Measurements from ENCODE around the gene TXNRD1. TPM values are rescaled to one million over a fixed set of nuclear protein-coding genes. Genes with fewer than 3 reads are reported as not detected.

The TXNRD1 gene
- total and polyA plus RNA-seq, 2 of the 8 experiments (the other 6 are each of a cell fraction or from before 2014, with no cell fraction given): 56.8 to 127 TPM

- Histone ChIP-seq H3K79me2 (ENCODE audit: control insufficient read depth in 1 of 2, insufficient read depth in 2 of 2, low read length in 2 of 2) (no peaks in the 10 kb centered on the region), H2BK120ac (replicated peaks; ENCODE audit: low read depth, low read length) (no peak overlapping the region), H2AFZ (ENCODE audit: low read length) (no peak overlapping the region), H3K18ac (ENCODE audit: extremely low read depth, low read length) (no peak overlapping the region), H3K4ac (replicated peaks; ENCODE audit: insufficient read length, low read depth, low read length) (no peak overlapping the region), H3K4me1 (replicated peaks in 1 of 4; ENCODE audit: control insufficient read depth in 3 of 4, insufficient read depth in 4 of 4, low read length in 3 of 4) (peaks cover 6 to 19% (median 13%) of the 10 kb centered on the region in 4 experiments; a peak in 6 of 7 replicates), H3K79me1 (ENCODE audit: low read depth, low read length) (no peaks in the 10 kb centered on the region), H3K27ac (ENCODE audit: low read depth, low read length) (no peak overlapping the region), H3K9ac (replicated peaks in 1 of 4; ENCODE audit: extremely low read depth in 1 of 4, low read depth in 3 of 4, low read length in 3 of 4) (no peak overlapping the region), H3K4me2 (ENCODE audit: insufficient read depth in 1 of 2, low read depth in 2 of 2, low read length in 2 of 2) (no peak overlapping the region), H3K9me3 (ENCODE audit: insufficient read depth in 2 of 2, low read depth in 1 of 2, low read length in 1 of 2) (peaks cover 0 to 3% of the 10 kb centered on the region in 2 experiments; a peak in 1 of 4 replicates), H4K91ac (replicated peaks; ENCODE audit: insufficient read length, low read length) (no peak overlapping the region), H4K20me1 (replicated peaks in 1 of 2; ENCODE audit: control insufficient read depth in 1 of 2, insufficient read depth in 2 of 2, low read length in 2 of 2) (no peaks in the 10 kb centered on the region), H3K27me3 (replicated peaks in 1 of 4; ENCODE audit: control insufficient read depth in 3 of 4, extremely low read depth in 1 of 4, insufficient read depth in 3 of 4, low read length in 3 of 4) (no peaks in the 10 kb centered on the region), H3K23me2 (ENCODE audit: low read depth, low read length) (no peaks in the 10 kb centered on the region; the same call in 1 of the 2 replicates), H3K36me3 (ENCODE audit: control insufficient read depth in 2 of 4, insufficient read depth in 4 of 4, low read length in 3 of 4) (no peaks in the 10 kb centered on the region), H2BK20ac (ENCODE audit: low read length) (no peak overlapping the region), H3K56ac (replicated peaks; ENCODE audit: insufficient read length, low read depth, low read length) (no peak overlapping the region), H2AK5ac (ENCODE audit: low read depth, low read length) (no peak overlapping the region), H3K23ac (ENCODE audit: insufficient read length) (no peak overlapping the region), H3K4me3 (ENCODE audit: extremely low read depth in 1 of 4, insufficient read depth in 2 of 4, low read depth in 3 of 4, low read length in 4 of 4) (no peak overlapping the region), H4K8ac (ENCODE audit: extremely low read depth, insufficient read depth, low read length) (no peak overlapping the region), H2BK5ac (ENCODE audit: low read depth, low read length) (no peak overlapping the region), H2BK15ac (ENCODE audit: low read length) (no peak overlapping the region), H2BK12ac (ENCODE audit: low read depth, low read length) (no peak overlapping the region), H3K14ac (ENCODE audit: insufficient read length) (no peak overlapping the region), H4K5ac (ENCODE audit: insufficient read length, low read depth, low read length) (no peak overlapping the region)
- ChIA-PET CTCF (ENCODE audit: partially characterized antibody) (interaction anchor here (0.7 to 1.3 kb wide), 3 partner anchors 10 to 710 kb away, joined by 3 read pairs; no protein-coding TSS in a partner anchor), POLR2A (ENCODE audit: partially characterized antibody) (interaction anchor here (0.7 kb wide), 1 partner anchor 121 kb away, joined by 4 read pairs; no protein-coding TSS in a partner anchor)
- no peak for DNase-seq (ENCODE audit: low read depth in 1 of 2, low spot score in 2 of 2)
- 68% methylated on average over 4 of the region's 4 CpGs; no CpG with 5 or more reads in 1 of the 2 experiments for WGBS, 2 experiments (ENCODE audit: extremely low coverage in 1 of 2, insufficient coverage in 1 of 2, insufficient read length in 1 of 2, insufficient replicate concordance in 2 of 2, low coverage in 1 of 2, low lambda C conversion rate in 2 of 2, missing lambda C conversion rate in 1 of 2)
- FAIRE-seq: no peak
- no peak for TF ChIP-seq CBX8 (IDR thresholded peaks at IDR 0.05; ENCODE audit: borderline replicate concordance, low read depth, low read length)
These were observed 160.2 kb downstream of the TXNRD1 start for GRCh38 chr12:104375775-104376174.

All from H1 (cell line).